ENCODE measurements around the gene CREB3L2. TPM values are rescaled to one million over a fixed set of nuclear protein-coding genes. Genes with fewer than 3 reads are reported as not detected.

Gene CREB3L2
- total RNA-seq, 1 experiment from 2014 or later: 60.6 TPM

DNA sequence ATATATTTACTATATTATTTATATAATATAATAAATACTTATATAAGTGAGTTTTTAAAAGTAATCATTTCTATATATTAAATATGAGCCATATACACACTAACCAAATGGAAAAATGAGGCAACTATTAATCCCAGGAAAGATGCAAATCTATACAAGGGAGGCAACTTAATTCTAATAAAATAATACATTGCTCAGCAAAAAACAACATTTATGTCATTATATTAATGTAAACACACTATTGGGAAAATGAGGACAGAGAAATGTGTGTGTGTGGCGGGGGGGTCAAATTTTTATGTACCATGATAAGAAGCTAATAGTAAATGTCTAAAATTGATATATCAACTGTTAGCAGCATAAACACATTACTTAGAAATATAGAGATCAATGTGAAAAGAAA is 131.8 kb downstream of the CREB3L2 start (continued):
- TF ChIP-seq, protein P1, sequence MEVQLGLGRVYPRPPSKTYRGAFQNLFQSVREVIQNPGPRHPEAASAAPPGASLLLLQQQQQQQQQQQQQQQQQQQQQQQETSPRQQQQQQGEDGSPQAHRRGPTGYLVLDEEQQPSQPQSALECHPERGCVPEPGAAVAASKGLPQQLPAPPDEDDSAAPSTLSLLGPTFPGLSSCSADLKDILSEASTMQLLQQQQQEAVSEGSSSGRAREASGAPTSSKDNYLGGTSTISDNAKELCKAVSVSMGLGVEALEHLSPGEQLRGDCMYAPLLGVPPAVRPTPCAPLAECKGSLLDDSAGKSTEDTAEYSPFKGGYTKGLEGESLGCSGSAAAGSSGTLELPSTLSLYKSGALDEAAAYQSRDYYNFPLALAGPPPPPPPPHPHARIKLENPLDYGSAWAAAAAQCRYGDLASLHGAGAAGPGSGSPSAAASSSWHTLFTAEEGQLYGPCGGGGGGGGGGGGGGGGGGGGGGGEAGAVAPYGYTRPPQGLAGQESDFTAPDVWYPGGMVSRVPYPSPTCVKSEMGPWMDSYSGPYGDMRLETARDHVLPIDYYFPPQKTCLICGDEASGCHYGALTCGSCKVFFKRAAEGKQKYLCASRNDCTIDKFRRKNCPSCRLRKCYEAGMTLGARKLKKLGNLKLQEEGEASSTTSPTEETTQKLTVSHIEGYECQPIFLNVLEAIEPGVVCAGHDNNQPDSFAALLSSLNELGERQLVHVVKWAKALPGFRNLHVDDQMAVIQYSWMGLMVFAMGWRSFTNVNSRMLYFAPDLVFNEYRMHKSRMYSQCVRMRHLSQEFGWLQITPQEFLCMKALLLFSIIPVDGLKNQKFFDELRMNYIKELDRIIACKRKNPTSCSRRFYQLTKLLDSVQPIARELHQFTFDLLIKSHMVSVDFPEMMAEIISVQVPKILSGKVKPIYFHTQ (CRISPR knock-in tag; IDR thresholded peaks at IDR 0.05): no peak
- TF ChIP-seq, protein P2, sequence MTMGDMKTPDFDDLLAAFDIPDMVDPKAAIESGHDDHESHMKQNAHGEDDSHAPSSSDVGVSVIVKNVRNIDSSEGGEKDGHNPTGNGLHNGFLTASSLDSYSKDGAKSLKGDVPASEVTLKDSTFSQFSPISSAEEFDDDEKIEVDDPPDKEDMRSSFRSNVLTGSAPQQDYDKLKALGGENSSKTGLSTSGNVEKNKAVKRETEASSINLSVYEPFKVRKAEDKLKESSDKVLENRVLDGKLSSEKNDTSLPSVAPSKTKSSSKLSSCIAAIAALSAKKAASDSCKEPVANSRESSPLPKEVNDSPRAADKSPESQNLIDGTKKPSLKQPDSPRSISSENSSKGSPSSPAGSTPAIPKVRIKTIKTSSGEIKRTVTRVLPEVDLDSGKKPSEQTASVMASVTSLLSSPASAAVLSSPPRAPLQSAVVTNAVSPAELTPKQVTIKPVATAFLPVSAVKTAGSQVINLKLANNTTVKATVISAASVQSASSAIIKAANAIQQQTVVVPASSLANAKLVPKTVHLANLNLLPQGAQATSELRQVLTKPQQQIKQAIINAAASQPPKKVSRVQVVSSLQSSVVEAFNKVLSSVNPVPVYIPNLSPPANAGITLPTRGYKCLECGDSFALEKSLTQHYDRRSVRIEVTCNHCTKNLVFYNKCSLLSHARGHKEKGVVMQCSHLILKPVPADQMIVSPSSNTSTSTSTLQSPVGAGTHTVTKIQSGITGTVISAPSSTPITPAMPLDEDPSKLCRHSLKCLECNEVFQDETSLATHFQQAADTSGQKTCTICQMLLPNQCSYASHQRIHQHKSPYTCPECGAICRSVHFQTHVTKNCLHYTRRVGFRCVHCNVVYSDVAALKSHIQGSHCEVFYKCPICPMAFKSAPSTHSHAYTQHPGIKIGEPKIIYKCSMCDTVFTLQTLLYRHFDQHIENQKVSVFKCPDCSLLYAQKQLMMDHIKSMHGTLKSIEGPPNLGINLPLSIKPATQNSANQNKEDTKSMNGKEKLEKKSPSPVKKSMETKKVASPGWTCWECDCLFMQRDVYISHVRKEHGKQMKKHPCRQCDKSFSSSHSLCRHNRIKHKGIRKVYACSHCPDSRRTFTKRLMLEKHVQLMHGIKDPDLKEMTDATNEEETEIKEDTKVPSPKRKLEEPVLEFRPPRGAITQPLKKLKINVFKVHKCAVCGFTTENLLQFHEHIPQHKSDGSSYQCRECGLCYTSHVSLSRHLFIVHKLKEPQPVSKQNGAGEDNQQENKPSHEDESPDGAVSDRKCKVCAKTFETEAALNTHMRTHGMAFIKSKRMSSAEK (CRISPR knock-in tag; IDR thresholded peaks at IDR 0.05; ENCODE audit: borderline replicate concordance): no peak
- TF ChIP-seq EMX1 (CRISPR knock-in tag; IDR thresholded peaks at IDR 0.05) (no peak), TEAD1 (CRISPR knock-in tag; IDR thresholded peaks at IDR 0.05) (no peak), RELA (CRISPR knock-in tag; IDR thresholded peaks at IDR 0.05; ENCODE audit: borderline replicate concordance) (no peak), HMGA2 (CRISPR knock-in tag; IDR thresholded peaks at IDR 0.05) (no peak), CREB1 (CRISPR knock-in tag; IDR thresholded peaks at IDR 0.05) (no peak), SMAD3 (CRISPR knock-in tag; IDR thresholded peaks at IDR 0.05; ENCODE audit: borderline replicate concordance) (no peak)
- TF ChIP-seq, protein P3, sequence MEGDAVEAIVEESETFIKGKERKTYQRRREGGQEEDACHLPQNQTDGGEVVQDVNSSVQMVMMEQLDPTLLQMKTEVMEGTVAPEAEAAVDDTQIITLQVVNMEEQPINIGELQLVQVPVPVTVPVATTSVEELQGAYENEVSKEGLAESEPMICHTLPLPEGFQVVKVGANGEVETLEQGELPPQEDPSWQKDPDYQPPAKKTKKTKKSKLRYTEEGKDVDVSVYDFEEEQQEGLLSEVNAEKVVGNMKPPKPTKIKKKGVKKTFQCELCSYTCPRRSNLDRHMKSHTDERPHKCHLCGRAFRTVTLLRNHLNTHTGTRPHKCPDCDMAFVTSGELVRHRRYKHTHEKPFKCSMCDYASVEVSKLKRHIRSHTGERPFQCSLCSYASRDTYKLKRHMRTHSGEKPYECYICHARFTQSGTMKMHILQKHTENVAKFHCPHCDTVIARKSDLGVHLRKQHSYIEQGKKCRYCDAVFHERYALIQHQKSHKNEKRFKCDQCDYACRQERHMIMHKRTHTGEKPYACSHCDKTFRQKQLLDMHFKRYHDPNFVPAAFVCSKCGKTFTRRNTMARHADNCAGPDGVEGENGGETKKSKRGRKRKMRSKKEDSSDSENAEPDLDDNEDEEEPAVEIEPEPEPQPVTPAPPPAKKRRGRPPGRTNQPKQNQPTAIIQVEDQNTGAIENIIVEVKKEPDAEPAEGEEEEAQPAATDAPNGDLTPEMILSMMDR (IDR thresholded peaks at IDR 0.05): no peak
- TF ChIP-seq, protein P4, sequence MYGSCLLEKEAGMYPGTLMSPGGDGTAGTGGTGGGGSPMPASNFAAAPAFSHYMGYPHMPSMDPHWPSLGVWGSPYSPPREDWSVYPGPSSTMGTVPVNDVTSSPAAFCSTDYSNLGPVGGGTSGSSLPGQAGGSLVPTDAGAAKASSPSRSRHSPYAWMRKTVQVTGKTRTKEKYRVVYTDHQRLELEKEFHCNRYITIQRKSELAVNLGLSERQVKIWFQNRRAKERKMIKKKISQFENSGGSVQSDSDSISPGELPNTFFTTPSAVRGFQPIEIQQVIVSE (CRISPR knock-in tag; IDR thresholded peaks at IDR 0.05; ENCODE audit: borderline replicate concordance): no peak

DNA sequence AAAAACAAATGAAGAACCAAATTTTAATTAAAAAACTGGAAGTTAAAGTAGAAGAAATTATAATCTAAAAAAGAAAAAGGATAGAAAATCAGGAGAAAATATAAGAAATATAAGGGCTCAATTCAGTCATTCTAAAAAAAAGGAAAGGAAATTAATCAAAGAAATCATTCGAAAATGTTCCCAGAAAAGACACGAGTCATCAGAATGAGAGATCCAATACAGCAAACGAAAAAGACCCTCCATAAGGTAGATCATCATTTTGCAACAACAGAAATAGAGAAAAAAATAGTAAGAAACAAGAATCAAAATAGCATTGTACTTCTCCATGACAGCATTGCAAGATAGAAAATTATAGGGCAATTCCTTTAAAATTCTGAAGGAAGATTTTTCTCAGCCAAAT is 132.6 kb downstream of the CREB3L2 start:
- ATAC-seq (no peak), DNase-seq (ENCODE audit: low spot score) (no peak)
- Mint-ChIP-seq H3K9me3 (peaks cover 15% of the 10 kb centered on the region), H3K27ac (no peak overlapping the region), H3K27me3 (ENCODE audit: low read depth) (no peaks in the 10 kb centered on the region), H3K4me1 (peaks cover 8% of the 10 kb centered on the region), H3K36me3 (peaks cover 40% of the 10 kb centered on the region), H3K4me3 (no peak overlapping the region)
- ChIA-PET CTCF (no interaction called here), POLR2A (no interaction called here)
- TF ChIP-seq SP1 (CRISPR knock-in tag; conservative IDR thresholded peaks at IDR 0.05) (no peak), ELF4 (CRISPR knock-in tag; IDR thresholded peaks at IDR 0.05; ENCODE audit: low read depth) (no peak), EMX1 (CRISPR knock-in tag; IDR thresholded peaks at IDR 0.05) (no peak), MYBL2 (CRISPR knock-in tag; IDR thresholded peaks at IDR 0.05) (no peak), SOX15 (CRISPR knock-in tag; IDR thresholded peaks at IDR 0.05) (no peak), ZBTB21 (CRISPR knock-in tag; IDR thresholded peaks at IDR 0.05; ENCODE audit: borderline replicate concordance) (no peak), CREM (CRISPR knock-in tag; IDR thresholded peaks at IDR 0.05) (no peak), NR1H2 (CRISPR knock-in tag; IDR thresholded peaks at IDR 0.05) (no peak), ZNF138 (CRISPR knock-in tag; conservative IDR thresholded peaks at IDR 0.05) (no peak)
- TF ChIP-seq, protein P5, sequence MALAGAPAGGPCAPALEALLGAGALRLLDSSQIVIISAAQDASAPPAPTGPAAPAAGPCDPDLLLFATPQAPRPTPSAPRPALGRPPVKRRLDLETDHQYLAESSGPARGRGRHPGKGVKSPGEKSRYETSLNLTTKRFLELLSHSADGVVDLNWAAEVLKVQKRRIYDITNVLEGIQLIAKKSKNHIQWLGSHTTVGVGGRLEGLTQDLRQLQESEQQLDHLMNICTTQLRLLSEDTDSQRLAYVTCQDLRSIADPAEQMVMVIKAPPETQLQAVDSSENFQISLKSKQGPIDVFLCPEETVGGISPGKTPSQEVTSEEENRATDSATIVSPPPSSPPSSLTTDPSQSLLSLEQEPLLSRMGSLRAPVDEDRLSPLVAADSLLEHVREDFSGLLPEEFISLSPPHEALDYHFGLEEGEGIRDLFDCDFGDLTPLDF (CRISPR knock-in tag; IDR thresholded peaks at IDR 0.05): no peak
- TF ChIP-seq, protein P6, sequence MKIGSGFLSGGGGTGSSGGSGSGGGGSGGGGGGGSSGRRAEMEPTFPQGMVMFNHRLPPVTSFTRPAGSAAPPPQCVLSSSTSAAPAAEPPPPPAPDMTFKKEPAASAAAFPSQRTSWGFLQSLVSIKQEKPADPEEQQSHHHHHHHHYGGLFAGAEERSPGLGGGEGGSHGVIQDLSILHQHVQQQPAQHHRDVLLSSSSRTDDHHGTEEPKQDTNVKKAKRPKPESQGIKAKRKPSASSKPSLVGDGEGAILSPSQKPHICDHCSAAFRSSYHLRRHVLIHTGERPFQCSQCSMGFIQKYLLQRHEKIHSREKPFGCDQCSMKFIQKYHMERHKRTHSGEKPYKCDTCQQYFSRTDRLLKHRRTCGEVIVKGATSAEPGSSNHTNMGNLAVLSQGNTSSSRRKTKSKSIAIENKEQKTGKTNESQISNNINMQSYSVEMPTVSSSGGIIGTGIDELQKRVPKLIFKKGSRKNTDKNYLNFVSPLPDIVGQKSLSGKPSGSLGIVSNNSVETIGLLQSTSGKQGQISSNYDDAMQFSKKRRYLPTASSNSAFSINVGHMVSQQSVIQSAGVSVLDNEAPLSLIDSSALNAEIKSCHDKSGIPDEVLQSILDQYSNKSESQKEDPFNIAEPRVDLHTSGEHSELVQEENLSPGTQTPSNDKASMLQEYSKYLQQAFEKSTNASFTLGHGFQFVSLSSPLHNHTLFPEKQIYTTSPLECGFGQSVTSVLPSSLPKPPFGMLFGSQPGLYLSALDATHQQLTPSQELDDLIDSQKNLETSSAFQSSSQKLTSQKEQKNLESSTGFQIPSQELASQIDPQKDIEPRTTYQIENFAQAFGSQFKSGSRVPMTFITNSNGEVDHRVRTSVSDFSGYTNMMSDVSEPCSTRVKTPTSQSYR (CRISPR knock-in tag; IDR thresholded peaks at IDR 0.05): no peak
- TF ChIP-seq, protein P7, sequence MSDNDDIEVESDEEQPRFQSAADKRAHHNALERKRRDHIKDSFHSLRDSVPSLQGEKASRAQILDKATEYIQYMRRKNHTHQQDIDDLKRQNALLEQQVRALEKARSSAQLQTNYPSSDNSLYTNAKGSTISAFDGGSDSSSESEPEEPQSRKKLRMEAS (CRISPR knock-in tag; IDR thresholded peaks at IDR 0.05): no peak
- TF ChIP-seq, protein P3 (IDR thresholded peaks at IDR 0.05): no peak
